ENCODE data around the gene CDKN2B.

Gene CDKN2B

DNA sequence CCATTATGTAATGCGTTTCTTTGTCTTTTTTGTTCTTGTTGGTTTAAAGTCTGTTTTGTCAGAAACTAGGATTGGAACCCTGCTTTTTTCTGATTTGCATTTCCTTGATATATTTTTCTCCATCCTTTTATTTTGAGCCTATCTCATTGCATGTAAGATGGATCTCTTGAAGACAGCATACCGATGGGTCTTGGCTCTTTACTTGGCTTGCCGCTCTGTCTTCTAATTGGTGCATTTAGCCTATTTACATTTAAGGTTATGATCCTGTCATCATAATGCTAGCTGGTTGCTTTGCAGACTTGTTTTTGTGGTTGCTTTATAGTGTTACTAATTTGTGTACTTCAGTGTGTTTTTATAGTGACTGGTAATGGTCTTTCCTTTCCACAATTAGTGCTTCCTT lies 13.3 kb upstream of the CDKN2B start:
- no peak overlapping the region for H3K27ac ChIP-seq
- TF ChIP-seq ZFX (IDR thresholded peaks at IDR 0.05) (no peak), CTCF (conservative IDR thresholded peaks at IDR 0.05) (no peak)

DNA sequence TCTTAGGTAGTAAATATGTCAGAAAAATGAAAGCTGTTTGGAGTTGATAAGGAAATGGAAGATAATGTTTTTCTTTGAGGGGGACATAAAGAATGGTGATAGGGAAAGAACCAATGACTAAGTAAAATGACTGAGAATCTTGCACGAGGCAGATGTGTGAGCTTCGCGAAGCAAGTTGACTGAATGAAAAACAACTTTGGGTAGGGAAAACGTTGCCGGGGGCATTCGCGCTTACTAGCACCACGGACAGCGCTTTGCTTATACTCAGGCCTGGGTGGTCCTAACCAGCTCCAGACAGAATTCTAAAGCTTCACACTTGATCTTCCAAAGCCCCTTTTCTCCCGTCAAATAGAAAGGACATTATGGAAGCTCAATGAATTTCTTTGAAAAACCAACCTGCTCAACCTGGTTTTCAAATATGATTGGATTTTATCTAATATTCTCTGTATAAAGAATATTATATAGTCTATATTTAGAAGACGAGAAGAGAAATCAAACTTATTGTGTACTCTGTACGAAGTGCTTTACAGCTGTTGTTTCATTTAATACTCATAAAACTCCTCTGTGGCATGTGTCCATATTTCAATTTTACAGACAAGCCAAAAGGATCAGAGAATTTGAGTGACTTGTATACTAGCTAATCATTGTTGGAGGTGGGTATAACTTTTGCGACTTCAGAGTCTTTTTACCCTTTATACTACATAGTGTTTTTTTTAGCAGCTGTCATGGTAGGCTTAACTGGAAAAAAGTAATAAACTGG lies 1.9 kb upstream of the CDKN2B start:
- TF ChIP-seq CTCF (conservative IDR thresholded peaks at IDR 0.05) (no peak), ZFX (IDR thresholded peaks at IDR 0.05) (no peak)
- no peak overlapping the region for H3K27ac ChIP-seq

DNA sequence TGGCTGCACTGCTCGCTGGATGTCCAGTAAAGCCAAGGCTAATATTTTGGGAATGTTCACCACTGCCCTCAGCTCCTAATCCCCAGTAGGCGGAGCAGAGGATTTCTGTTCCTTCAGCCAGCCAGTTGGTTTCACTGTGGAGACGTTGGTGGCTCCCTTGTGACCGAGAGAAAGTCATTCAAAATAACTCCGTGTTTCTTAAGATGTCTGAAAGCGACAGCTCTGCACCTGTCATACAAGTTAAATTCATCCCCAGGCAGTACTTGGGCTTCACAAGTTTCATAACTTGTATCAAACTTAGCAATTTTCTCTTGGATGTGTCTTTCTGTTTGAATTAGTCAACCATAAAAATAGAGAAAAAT lies 382 bp upstream of the CDKN2B start:
- TF ChIP-seq CTCF (conservative IDR thresholded peaks at IDR 0.05) (no peak), ZFX (IDR thresholded peaks at IDR 0.05) (no peak)
- peak overlapping the region; percentile 51 for H3K27ac ChIP-seq

GRCh38 chr9:22008384-22008716 lies 755 bp downstream of the CDKN2B start:
- peak overlapping the region; percentile 51 for H3K27ac ChIP-seq
- no peak for TF ChIP-seq ZFX (IDR thresholded peaks at IDR 0.05)
- TF ChIP-seq CTCF (conservative IDR thresholded peaks at IDR 0.05) = no peak

- no peak for TF ChIP-seq CTCF (conservative IDR thresholded peaks at IDR 0.05)
- no peak for TF ChIP-seq ZFX (IDR thresholded peaks at IDR 0.05)
- no peak overlapping the region for H3K27ac ChIP-seq
These were observed 3.2 kb downstream of the CDKN2B start for GRCh38 chr9:22005702-22006606.

DNA sequence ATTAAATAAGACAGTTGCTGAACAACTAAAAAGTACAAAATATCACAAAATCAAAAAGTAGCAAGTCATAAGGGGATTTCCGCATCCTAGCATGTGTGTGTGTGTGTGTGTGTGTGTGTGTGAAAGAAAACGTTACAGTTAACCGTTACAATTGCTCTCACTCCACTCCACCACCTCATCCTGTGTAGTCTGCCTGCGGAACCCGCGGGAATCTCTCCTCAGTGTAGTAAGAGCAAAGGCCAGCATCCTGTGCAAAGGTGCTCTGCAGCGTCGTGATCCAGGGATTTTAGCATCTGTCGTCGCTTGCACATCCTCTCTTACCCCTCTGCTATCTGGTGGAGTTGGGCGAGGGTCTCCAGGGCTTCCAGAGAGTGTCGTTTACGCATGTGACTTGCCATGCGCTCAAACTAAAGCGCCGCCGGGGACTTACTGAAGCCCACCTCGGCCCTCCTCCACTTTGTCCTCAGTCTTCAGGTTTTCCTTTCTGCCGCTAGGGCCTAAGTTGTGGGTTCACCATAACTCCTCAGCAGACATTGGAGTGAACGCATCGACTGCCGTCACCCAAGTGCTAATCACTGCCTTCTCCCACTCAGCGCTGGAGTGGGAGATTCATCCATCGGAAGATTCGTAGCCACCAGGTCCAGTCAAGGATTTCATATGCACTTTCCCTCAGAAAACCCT lies 3.9 kb downstream of the CDKN2B start:
- no peak overlapping the region for H3K27ac ChIP-seq
- TF ChIP-seq ZFX (IDR thresholded peaks at IDR 0.05) = no peak
- TF ChIP-seq CTCF (conservative IDR thresholded peaks at IDR 0.05) = no peak

- TF ChIP-seq CTCF (conservative IDR thresholded peaks at IDR 0.05) = no peak
- TF ChIP-seq ZFX (IDR thresholded peaks at IDR 0.05) = no peak
- H3K27ac ChIP-seq = no peak overlapping the region
These were observed 7.1 kb downstream of the CDKN2B start for GRCh38 chr9:22002038-22002437.
